Measurements from ENCODE around the gene SLC22A13.
A peak's percentile ranks its signal among the peaks of the same experiment; 100 is the strongest.
"Not testable (repeated sequence)": the region's sequence is repeated elsewhere in the genome, so short reads cannot be mapped to it uniquely, and the experiment has no call there.

Gene SLC22A13

DNA sequence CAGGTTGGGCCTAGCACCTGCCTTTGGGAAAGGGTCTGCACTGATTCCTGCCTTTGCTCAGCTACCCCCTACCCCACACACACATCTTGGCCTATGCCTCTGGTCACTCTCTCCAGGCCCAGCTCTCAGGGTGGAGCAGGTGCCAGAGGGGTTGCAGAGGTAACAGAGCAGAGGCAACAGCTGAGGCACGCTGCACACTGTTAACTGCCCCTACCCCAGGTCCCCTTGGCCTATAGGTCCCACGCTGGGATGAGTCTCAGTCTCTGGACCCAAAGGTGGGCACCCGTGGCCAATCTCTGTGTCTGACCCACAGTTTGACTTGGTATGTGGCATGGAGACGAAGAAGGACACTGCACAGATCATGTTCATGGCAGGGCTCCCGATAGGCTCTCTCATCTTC, 41.3 kb downstream of the SLC22A13 start:
- DNase-seq = no peak

GRCh38 chr3:38307599-38307998, 42.0 kb downstream of the SLC22A13 start:
- DNase-seq = no peak

GRCh38 chr3:38308456-38308855, 42.8 kb downstream of the SLC22A13 start:
- no peak for DNase-seq

GRCh38 chr3:38311476-38311875, 45.9 kb downstream of the SLC22A13 start:
- no peak for DNase-seq

GRCh38 chr3:38311941-38312340, 46.3 kb downstream of the SLC22A13 start:
- no peak for DNase-seq

GRCh38 chr3:38312356-38312755, 46.7 kb downstream of the SLC22A13 start:
- no peak for DNase-seq

DNA sequence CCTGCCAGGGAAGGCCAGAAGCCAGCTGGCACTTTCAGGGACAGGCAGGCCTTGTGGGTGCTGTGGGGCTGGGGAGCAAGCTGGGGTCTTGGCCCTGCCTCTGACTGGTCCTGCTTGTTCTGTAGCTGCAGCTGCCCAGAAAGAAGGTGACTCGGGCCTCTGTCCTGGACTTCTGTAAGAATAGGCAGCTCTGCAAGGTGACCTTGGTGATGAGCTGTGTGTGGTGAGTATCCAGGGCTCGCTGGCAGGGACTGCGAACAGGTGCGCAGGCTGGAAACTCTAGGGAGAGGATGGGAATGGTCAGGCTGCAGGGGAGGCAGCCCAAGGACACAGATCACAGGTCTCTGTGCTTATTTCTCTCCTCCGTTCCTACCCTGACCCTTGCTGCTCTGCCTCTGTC, 47.7 kb downstream of the SLC22A13 start:
- DNase-seq = no peak

DNA sequence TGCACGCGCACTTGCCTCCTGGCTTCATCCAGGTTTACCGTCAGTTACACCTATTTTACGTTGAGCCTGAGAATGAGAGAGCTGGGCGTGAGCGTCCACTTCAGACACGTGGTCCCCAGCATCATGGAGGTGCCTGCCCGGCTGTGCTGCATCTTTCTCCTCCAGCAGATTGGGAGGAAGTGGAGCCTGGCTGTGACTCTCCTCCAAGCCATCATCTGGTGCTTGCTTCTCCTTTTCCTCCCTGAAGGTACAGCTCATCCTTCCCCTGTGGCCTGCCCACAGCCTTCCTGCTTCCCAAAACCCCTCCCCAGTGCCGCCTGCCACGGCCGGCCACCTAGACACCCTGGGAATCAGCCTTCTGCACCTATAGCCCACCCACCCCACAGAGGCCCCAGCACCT, 48.1 kb downstream of the SLC22A13 start:
- DNase-seq = no peak

GRCh38 chr3:38314112-38314763, 48.6 kb downstream of the SLC22A13 start:
- no peak for DNase-seq

GRCh38 chr3:38314764-38315487, 49.3 kb downstream of the SLC22A13 start:
- DNase-seq = no peak

GRCh38 chr3:38315488-38316230, 50.0 kb downstream of the SLC22A13 start:
- no peak for DNase-seq

DNA sequence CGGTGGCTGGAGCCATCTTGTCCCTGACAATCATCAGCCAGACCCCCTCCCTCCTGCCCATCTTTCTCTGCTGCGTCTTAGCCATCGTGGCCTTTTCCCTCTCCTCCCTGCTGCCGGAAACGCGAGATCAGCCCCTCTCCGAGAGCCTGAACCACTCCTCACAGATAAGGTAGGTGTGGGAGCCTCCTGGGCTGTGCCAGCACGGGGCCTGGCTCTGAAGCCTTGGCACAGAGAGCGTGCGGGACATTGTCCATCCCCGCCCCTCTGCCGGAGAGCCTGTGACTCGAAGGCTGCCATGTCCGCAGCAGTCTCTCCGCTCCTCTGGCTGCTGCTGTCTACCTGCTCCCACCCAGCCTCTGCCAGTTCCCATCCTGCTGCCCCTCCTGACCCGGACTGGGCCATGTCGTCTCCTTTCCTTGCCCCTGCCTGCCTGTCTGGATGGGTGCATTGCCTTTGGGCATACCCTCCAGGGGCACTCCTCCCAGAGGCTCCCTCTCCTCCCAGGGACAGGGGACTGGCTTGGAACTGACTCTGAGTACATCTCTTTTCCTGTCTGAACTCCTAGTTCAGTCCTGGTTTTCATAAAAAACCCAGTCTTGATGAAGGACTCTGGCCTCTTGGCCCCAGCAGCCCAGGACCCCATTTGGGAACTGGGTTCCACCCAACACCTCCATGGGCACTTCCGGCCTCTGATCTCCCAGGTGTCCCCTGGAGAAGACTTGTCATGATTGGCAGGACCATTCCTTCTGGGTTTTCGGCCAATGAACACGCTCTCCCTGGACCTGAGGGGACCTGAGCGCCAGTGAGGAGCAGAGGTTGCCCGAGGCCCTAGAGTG, 51.0 kb downstream of the SLC22A13 start:
- no peak for DNase-seq

- peak; percentile 4 for DNase-seq
Observed at GRCh38 chr3:38317192-38317759, 51.7 kb downstream of the SLC22A13 start.

- DNase-seq = no peak
Observed at GRCh38 chr3:38318766-38319671, 53.4 kb downstream of the SLC22A13 start.

GRCh38 chr3:38320638-38321037, 55.0 kb downstream of the SLC22A13 start:
- not testable (repeated sequence) for DNase-seq

- no peak for DNase-seq
Observed at GRCh38 chr3:38323060-38323459, 57.4 kb downstream of the SLC22A13 start.

GRCh38 chr3:38325256-38325655, 59.6 kb downstream of the SLC22A13 start:
- no peak for DNase-seq

- no peak for DNase-seq
Observed at GRCh38 chr3:38327335-38328009, 61.9 kb downstream of the SLC22A13 start.
